GM23338 (cell line): ENCODE measurements around the gene OR6B3. TPM values are rescaled to one million over a fixed set of nuclear protein-coding genes. Genes with fewer than 3 reads are reported as not detected.

Source experiments
- ATAC-seq: fragments of 200-7000 bp; cut with Tn5 transposase; 3 replicates; pipeline ENCODE4 v1.9.1; 2020
- DNase-seq: peaks from one replicate; pipeline ENCODE4 v3.0.0-alpha.2; 2015; ENCODE audit warnings: low spot score
- H2AFZ ChIP-seq: fragments of 200-600 bp; sonication (generic); 2 replicates; pipeline ENCODE4 v1.8.0; 2016; ENCODE audit warnings: antibody characterized with exemption, mild to moderate bottlenecking, moderate library complexity
- H3F3A ChIP-seq: fragments of 200-600 bp; sonication (generic); replicated peaks from 2 replicates; pipeline ENCODE4 v1.8.0; 2017; ENCODE audit warnings: antibody characterized with exemption, mixed run types, low read depth
- H3K27ac ChIP-seq: fragments of 200-600 bp; sonication (generic); 2 replicates; pipeline ENCODE4 v1.6.1; 2016; ENCODE audit warnings: low read depth
- H3K27me3 ChIP-seq: fragments of 200-600 bp; sonication (generic); 2 replicates; pipeline ENCODE4 v1.8.0; 2016; ENCODE audit warnings: mild to moderate bottlenecking, mixed run types, moderate library complexity; ENCODE audit not compliant: insufficient read depth
- H3K36me3 ChIP-seq: fragments of 200-600 bp; sonication (generic); 2 replicates; pipeline ENCODE4 v1.8.0; 2016; ENCODE audit warnings: mild to moderate bottlenecking; ENCODE audit not compliant: insufficient read depth
- H3K4me1 ChIP-seq: fragments of 200-600 bp; sonication (generic); 2 replicates; pipeline ENCODE4 v1.8.0; 2016; ENCODE audit warnings: mild to moderate bottlenecking, moderate library complexity; ENCODE audit not compliant: insufficient read depth
- H3K4me2 ChIP-seq: fragments of 200-600 bp; sonication (generic); 2 replicates; pipeline ENCODE4 v1.7.1; 2017; ENCODE audit warnings: mixed run types
- H3K4me3 ChIP-seq: fragments of 200-600 bp; sonication (generic); 2 replicates; pipeline ENCODE4 v1.6.1; 2016; ENCODE audit warnings: mixed run types
- H3K79me2 ChIP-seq: fragments of 200-600 bp; sonication (generic); replicated peaks from 2 replicates; pipeline ENCODE4 v1.8.0; 2017; ENCODE audit warnings: mild to moderate bottlenecking; ENCODE audit not compliant: insufficient read depth
- H3K9me2 ChIP-seq: fragments of 200-600 bp; sonication (generic); 2 replicates; pipeline ENCODE4 v1.8.0; 2017; ENCODE audit not compliant: insufficient read depth
- H4K20me1 ChIP-seq: fragments of 200-600 bp; sonication (generic); replicated peaks from 2 replicates; pipeline ENCODE4 v1.8.0; 2017; ENCODE audit warnings: mild to moderate bottlenecking; ENCODE audit not compliant: insufficient read depth
- H3K27ac Mint-ChIP-seq: 2 replicates; pipeline ENCODE4 v1.8.0; 2020; ENCODE audit warnings: inconsistent platforms, mild to moderate bottlenecking, moderate library complexity, mixed read lengths
- H3K27me3 Mint-ChIP-seq: 3 replicates; pipeline ENCODE4 v1.8.0; 2022; ENCODE audit warnings: low read depth, mild to moderate bottlenecking, moderate library complexity, mixed read lengths, inconsistent platforms; ENCODE audit not compliant: insufficient read depth, poor library complexity
- H3K36me3 Mint-ChIP-seq: 3 replicates; pipeline ENCODE4 v1.8.0; 2021; ENCODE audit warnings: low read depth, mild to moderate bottlenecking, inconsistent platforms, moderate library complexity, mixed read lengths
- H3K4me1 Mint-ChIP-seq: 3 replicates; pipeline ENCODE4 v1.8.0; 2020; ENCODE audit warnings: mild to moderate bottlenecking, inconsistent platforms, mixed read lengths
- H3K4me3 Mint-ChIP-seq: 3 replicates; pipeline ENCODE4 v1.8.0; 2021; ENCODE audit warnings: moderate library complexity, mild to moderate bottlenecking, inconsistent platforms, mixed read lengths
- H3K9me3 Mint-ChIP-seq: 3 replicates; pipeline ENCODE4 v1.8.0; 2020; ENCODE audit warnings: moderate library complexity, mild to moderate bottlenecking, inconsistent platforms, mixed read lengths
- ETS1 ChIP-seq: IDR thresholded peaks from 2 replicates; pipeline ENCODE4 v1.6.1; 2016; ENCODE audit warnings: antibody characterized with exemption
- EZH2 ChIP-seq: fragments of 200-600 bp; sonication (generic); IDR thresholded peaks from one replicate; pipeline ENCODE4 v1.8.0; 2017; ENCODE audit warnings: antibody characterized with exemption, mild to moderate bottlenecking, low read depth; ENCODE audit not compliant: unreplicated experiment
- NANOG ChIP-seq: IDR thresholded peaks from 2 replicates; pipeline ENCODE4 v1.6.1; 2016; ENCODE audit warnings: antibody characterized with exemption, borderline replicate concordance
- POLR2AphosphoS5 ChIP-seq: IDR thresholded peaks from 2 replicates; pipeline ENCODE4 v1.6.1; 2016; ENCODE audit warnings: antibody characterized with exemption, low read depth
- ZNF114 ChIP-seq: fragments of 250-450 bp; sonication (Bioruptor Pico); IDR thresholded peaks from 2 replicates; pipeline ENCODE4 v1.5.0; 2020; ENCODE audit warnings: mild to moderate bottlenecking, moderate library complexity
- ZNF331 ChIP-seq: fragments of 250-450 bp; sonication (Bioruptor Pico); IDR thresholded peaks from 2 replicates; pipeline ENCODE4 v1.5.0; 2020; ENCODE audit warnings: low read depth, mild to moderate bottlenecking, moderate library complexity
- polyA plus RNA-seq: library from polyadenylated mRNA; unstranded; fragments of >200 nt; fragmentation: Nextera tagmentation; extraction: Ambion mirVana; gene quantifications from 2 replicates; pipeline ENCODE4 v1.2.1, GENCODE V29; 2016
- total RNA-seq: library from RNA; depleted of rRNA; stranded (reverse); fragments of >200 nt; shearing (Covaris generic); gene quantifications from 2 replicates; pipeline ENCODE4 v1.2.3, GENCODE V29; 2014
- TF ChIP-seq, protein P1 (sequence below): fragments of 250-450 bp; sonication (Bioruptor Pico); IDR thresholded peaks from 2 replicates; pipeline ENCODE4 v1.5.0; 2020; ENCODE audit warnings: mild to moderate bottlenecking, moderate library complexity

OR6B3 gene
- total and polyA plus RNA-seq, 2 experiments from 2014 or later = not detected

DNA sequence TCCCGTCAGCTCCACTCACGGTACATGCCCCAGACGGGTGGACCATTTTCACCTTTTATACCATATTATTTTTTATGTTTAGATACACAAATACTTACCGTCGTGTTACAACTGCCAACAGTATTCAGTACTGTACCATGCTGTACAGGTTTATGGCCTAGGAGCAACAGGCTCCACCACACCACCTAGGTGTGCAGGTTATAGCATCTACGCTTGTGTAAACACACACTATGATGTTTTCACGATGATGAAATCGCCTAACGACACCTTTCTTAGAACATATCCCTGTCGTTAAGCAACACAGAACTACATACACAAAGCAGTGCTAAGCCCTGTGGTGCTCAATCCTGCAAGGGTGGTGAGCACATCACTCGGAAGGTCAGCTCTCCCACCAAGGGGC is 52.6 kb downstream of the OR6B3 start (continued):
- TF ChIP-seq, protein P1, sequence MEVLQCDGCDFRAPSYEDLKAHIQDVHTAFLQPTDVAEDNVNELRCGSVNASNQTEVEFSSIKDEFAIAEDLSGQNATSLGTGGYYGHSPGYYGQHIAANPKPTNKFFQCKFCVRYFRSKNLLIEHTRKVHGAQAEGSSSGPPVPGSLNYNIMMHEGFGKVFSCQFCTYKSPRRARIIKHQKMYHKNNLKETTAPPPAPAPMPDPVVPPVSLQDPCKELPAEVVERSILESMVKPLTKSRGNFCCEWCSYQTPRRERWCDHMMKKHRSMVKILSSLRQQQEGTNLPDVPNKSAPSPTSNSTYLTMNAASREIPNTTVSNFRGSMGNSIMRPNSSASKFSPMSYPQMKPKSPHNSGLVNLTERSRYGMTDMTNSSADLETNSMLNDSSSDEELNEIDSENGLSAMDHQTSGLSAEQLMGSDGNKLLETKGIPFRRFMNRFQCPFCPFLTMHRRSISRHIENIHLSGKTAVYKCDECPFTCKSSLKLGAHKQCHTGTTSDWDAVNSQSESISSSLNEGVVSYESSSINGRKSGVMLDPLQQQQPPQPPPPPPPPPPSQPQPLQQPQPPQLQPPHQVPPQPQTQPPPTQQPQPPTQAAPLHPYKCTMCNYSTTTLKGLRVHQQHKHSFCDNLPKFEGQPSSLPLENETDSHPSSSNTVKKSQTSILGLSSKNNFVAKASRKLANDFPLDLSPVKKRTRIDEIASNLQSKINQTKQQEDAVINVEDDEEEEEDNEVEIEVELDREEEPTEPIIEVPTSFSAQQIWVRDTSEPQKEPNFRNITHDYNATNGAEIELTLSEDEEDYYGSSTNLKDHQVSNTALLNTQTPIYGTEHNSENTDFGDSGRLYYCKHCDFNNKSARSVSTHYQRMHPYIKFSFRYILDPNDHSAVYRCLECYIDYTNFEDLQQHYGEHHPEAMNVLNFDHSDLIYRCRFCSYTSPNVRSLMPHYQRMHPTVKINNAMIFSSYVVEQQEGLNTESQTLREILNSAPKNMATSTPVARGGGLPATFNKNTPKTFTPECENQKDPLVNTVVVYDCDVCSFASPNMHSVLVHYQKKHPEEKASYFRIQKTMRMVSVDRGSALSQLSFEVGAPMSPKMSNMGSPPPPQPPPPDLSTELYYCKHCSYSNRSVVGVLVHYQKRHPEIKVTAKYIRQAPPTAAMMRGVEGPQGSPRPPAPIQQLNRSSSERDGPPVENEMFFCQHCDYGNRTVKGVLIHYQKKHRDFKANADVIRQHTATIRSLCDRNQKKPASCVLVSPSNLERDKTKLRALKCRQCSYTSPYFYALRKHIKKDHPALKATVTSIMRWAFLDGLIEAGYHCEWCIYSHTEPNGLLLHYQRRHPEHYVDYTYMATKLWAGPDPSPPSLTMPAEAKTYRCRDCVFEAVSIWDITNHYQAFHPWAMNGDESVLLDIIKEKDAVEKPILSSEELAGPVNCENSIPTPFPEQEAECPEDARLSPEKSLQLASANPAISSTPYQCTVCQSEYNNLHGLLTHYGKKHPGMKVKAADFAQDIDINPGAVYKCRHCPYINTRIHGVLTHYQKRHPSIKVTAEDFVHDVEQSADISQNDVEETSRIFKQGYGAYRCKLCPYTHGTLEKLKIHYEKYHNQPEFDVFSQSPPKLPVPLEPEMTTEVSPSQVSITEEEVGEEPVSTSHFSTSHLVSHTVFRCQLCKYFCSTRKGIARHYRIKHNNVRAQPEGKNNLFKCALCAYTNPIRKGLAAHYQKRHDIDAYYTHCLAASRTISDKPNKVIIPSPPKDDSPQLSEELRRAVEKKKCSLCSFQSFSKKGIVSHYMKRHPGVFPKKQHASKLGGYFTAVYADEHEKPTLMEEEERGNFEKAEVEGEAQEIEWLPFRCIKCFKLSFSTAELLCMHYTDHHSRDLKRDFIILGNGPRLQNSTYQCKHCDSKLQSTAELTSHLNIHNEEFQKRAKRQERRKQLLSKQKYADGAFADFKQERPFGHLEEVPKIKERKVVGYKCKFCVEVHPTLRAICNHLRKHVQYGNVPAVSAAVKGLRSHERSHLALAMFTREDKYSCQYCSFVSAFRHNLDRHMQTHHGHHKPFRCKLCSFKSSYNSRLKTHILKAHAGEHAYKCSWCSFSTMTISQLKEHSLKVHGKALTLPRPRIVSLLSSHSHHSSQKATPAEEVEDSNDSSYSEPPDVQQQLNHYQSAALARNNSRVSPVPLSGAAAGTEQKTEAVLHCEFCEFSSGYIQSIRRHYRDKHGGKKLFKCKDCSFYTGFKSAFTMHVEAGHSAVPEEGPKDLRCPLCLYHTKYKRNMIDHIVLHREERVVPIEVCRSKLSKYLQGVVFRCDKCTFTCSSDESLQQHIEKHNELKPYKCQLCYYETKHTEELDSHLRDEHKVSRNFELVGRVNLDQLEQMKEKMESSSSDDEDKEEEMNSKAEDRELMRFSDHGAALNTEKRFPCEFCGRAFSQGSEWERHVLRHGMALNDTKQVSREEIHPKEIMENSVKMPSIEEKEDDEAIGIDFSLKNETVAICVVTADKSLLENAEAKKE (CRISPR knock-in tag) = no peak
- no peak for TF ChIP-seq POLR2AphosphoS5
- TF ChIP-seq ZNF114 = no peak
- TF ChIP-seq NANOG = no peak
- TF ChIP-seq EZH2 = no peak
- no peak for TF ChIP-seq ZNF331 (CRISPR knock-in tag)

- no peak overlapping the region for H3K4me3 Mint-ChIP-seq
- DNase-seq (no peak), ATAC-seq (no peak)
- H3K36me3 ChIP-seq = peaks cover 11% of the 10 kb centered on the region; the same call in 1 of the 2 replicates
- H3F3A ChIP-seq = no peaks in the 10 kb centered on the region
- H3K27ac Mint-ChIP-seq = peak overlapping the region; percentile 49
- peak overlapping the region; percentile 45; the same call in 1 of the 2 replicates for H3K27ac ChIP-seq
- peaks cover 8% of the 10 kb centered on the region for H3K27me3 Mint-ChIP-seq
- H3K79me2 ChIP-seq = no peaks in the 10 kb centered on the region; the same call in 1 of the 2 replicates
- peaks cover 54% of the 10 kb centered on the region for H3K36me3 Mint-ChIP-seq
- peaks cover 4% of the 10 kb centered on the region; the same call in 1 of the 3 replicates for H3K4me1 Mint-ChIP-seq
- no peak overlapping the region for H3K4me2 ChIP-seq
- H4K20me1 ChIP-seq = peaks cover 5% of the 10 kb centered on the region; the same call in 1 of the 2 replicates
- H3K9me3 Mint-ChIP-seq = peaks cover 3% of the 10 kb centered on the region; the same call in 1 of the 3 replicates
- H3K9me2 ChIP-seq = no peaks in the 10 kb centered on the region
- no peak overlapping the region for H2AFZ ChIP-seq
- H3K4me3 ChIP-seq = no peak overlapping the region
- no peaks in the 10 kb centered on the region for H3K27me3 ChIP-seq
- H3K4me1 ChIP-seq = no peaks in the 10 kb centered on the region
- no peak for TF ChIP-seq ZNF331 (CRISPR knock-in tag)
- TF ChIP-seq ETS1 = no peak
- no peak for TF ChIP-seq POLR2AphosphoS5
- no peak for TF ChIP-seq EZH2
- TF ChIP-seq, protein P1 (CRISPR knock-in tag) = no peak
These were observed 55.5 kb downstream of the OR6B3 start for GRCh38 chr2:239997686-239998409.
